KBM-7 (cell line): ENCODE results near the gene ZNF92.
"Not testable (repeated sequence)": the region's sequence is repeated elsewhere in the genome, so short reads cannot be mapped to it uniquely, and the experiment has no call there.

Source experiments
- DNase-seq: peaks from one replicate; pipeline ENCODE4 v3.0.0-alpha.2; 2015
- in situ Hi-C: fragments of 300-500 bp; cut with MboI; formaldehyde crosslinking; loops from 2 replicates; pipeline ENCODE4 v1.14.3; 2020; ENCODE audit warnings: low sequenced_read_pairs, low pct_unique_long_range_greater_than_20kb, mixed read lengths

The ZNF92 gene

GRCh38 chr7:65411249-65411648, 37.6 kb downstream of the ZNF92 start:
- in situ Hi-C loops: no loop called here
- DNase-seq: no peak

- in situ Hi-C loops: no loop called here
Observed at GRCh38 chr7:65422670-65423069, 49.0 kb downstream of the ZNF92 start.

GRCh38 chr7:65423286-65423685, 49.6 kb downstream of the ZNF92 start:
- in situ Hi-C loops, DNase-seq: not testable (repeated sequence)

More at GRCh38 chr7:65422670-65423069, 49.0 kb downstream of the ZNF92 start:
- no peak for DNase-seq

- DNase-seq: no peak
- in situ Hi-C loops: no loop called here
Observed at GRCh38 chr7:65429642-65430343, 56.1 kb downstream of the ZNF92 start.

GRCh38 chr7:65430344-65431186, 56.9 kb downstream of the ZNF92 start:
- no peak for DNase-seq
- in situ Hi-C loops: no loop called here

- in situ Hi-C loops: no loop called here
- no peak for DNase-seq
Observed at GRCh38 chr7:65434307-65434706, 60.7 kb downstream of the ZNF92 start.

- in situ Hi-C loops: no loop called here
- DNase-seq: no peak
Observed at GRCh38 chr7:65436163-65436562, 62.5 kb downstream of the ZNF92 start.

GRCh38 chr7:65438598-65438997, 64.9 kb downstream of the ZNF92 start:
- in situ Hi-C loops: no loop called here
- DNase-seq: no peak

- in situ Hi-C loops: no loop called here
- no peak for DNase-seq
Observed at GRCh38 chr7:65441010-65441409, 67.4 kb downstream of the ZNF92 start.

- in situ Hi-C loops: no loop called here
- no peak for DNase-seq
Observed at GRCh38 chr7:65444205-65444842, 70.7 kb downstream of the ZNF92 start.

- in situ Hi-C loops: no loop called here
- no peak for DNase-seq
Observed at GRCh38 chr7:65444899-65445823, 71.5 kb downstream of the ZNF92 start.

GRCh38 chr7:65447041-65447440, 73.4 kb downstream of the ZNF92 start:
- DNase-seq: peak; percentile 42
- in situ Hi-C loops: not testable (repeated sequence)

GRCh38 chr7:65448816-65449504, 75.3 kb downstream of the ZNF92 start:
- in situ Hi-C loops: no loop called here
- DNase-seq: no peak

GRCh38 chr7:65449505-65449852, 75.8 kb downstream of the ZNF92 start:
- in situ Hi-C loops: no loop called here
- no peak for DNase-seq
